ENCODE measurements around the gene SLC15A1.

- TF ChIP-seq CTCF (IDR thresholded peaks at IDR 0.05) (no peak), POLR2A (IDR thresholded peaks at IDR 0.05) (no peak)
These were observed 9.1 kb downstream of the SLC15A1 start for GRCh38 chr13:98743377-98743776.

Data from heart left ventricle (tissue), 13 donors.